SK-N-SH (cell line): ENCODE data around the gene ARCN1. TPM values are rescaled to one million over a fixed set of nuclear protein-coding genes. Genes with fewer than 3 reads are reported as not detected.

Experiments
- CTCF ChIP-seq: fragments of 200-600 bp; sonication (generic); IDR thresholded peaks from 2 replicates; pipeline ENCODE4 v1.6.1; 2017; ENCODE audit warnings: antibody characterized with exemption, mild to moderate bottlenecking, moderate library complexity
- ELF1 ChIP-seq: IDR thresholded peaks from 2 replicates; pipeline ENCODE4 v1.4.0; 2012
- EP300 ChIP-seq, 2 experiments: IDR thresholded peaks; 2 replicates each; pipeline versions ENCODE4 v1.4.0 to v1.6.1; 2012; ENCODE audit warnings: borderline replicate concordance in 1 of 2, low read depth in 1 of 2, low read length in 1 of 2
- EZH2phosphoT487 ChIP-seq: fragments of 200-600 bp; sonication (generic); IDR thresholded peaks from 2 replicates; pipeline ENCODE4 v1.6.1; 2017; ENCODE audit warnings: low read depth, mixed run types, mild to moderate bottlenecking, antibody characterized with exemption, moderate library complexity, borderline replicate concordance
- FOXJ3 ChIP-seq: sonication (generic); formaldehyde crosslinking; IDR thresholded peaks from 2 replicates; pipeline ENCODE4 v1.5.1; 2020; ENCODE audit warnings: mild to moderate bottlenecking, missing genetic modification reagents
- GABPA ChIP-seq: IDR thresholded peaks from 2 replicates; pipeline ENCODE4 v1.4.0; 2012; ENCODE audit warnings: low read depth, mild to moderate bottlenecking
- GATA2 ChIP-seq: sonication (generic); formaldehyde crosslinking; IDR thresholded peaks from 2 replicates; pipeline ENCODE4 v1.5.0; 2020; ENCODE audit warnings: mild to moderate bottlenecking, missing genetic modification reagents
- MAX ChIP-seq: IDR thresholded peaks from 2 replicates; pipeline ENCODE4 v1.4.0; 2012; ENCODE audit warnings: low read depth
- POLR2AphosphoS5 ChIP-seq: IDR thresholded peaks from 2 replicates; pipeline ENCODE4 v1.6.1; 2012; ENCODE audit warnings: low read depth, low read length
- RCOR1 ChIP-seq: fragments of 150-350 bp; IDR thresholded peaks from 2 replicates; pipeline ENCODE4 v1.6.1; 2017; ENCODE audit warnings: antibody characterized with exemption, low read length
- REST ChIP-seq: IDR thresholded peaks from 2 replicates; pipeline ENCODE4 v1.6.1; 2012; ENCODE audit warnings: mild to moderate bottlenecking, low read depth, low read length, moderate library complexity
- RFX5 ChIP-seq: IDR thresholded peaks from 2 replicates; pipeline ENCODE4 v1.6.1; 2012; ENCODE audit warnings: mild to moderate bottlenecking, improper control_type of control experiment, low read length
- RXRA ChIP-seq: IDR thresholded peaks from 2 replicates; pipeline ENCODE4 v1.4.0; 2012; ENCODE audit warnings: low read depth, mild to moderate bottlenecking, borderline replicate concordance
- SIN3A ChIP-seq: IDR thresholded peaks from 2 replicates; pipeline ENCODE4 v1.6.1; 2012; ENCODE audit warnings: low read depth, mild to moderate bottlenecking, low read length, moderate library complexity, borderline replicate concordance
- TAF1 ChIP-seq: IDR thresholded peaks from 2 replicates; pipeline ENCODE4 v1.6.1; 2012; ENCODE audit warnings: low read depth, mild to moderate bottlenecking, low read length, moderate library complexity, borderline replicate concordance
- TCF12 ChIP-seq: IDR thresholded peaks from 2 replicates; pipeline ENCODE4 v1.4.0; 2012
- polyA plus RNA-seq, 3 experiments: library from polyadenylated mRNA; depleted of rRNA; stranded (reverse); fragments of >200 nt; gene quantifications; 2 replicates each; pipeline ENCODE4 v1.2.3, GENCODE V29; 2012
- TF ChIP-seq, protein P1 (sequence below): IDR thresholded peaks from 2 replicates; pipeline ENCODE4 v1.4.0; 2012; ENCODE audit warnings: low read depth, borderline replicate concordance

ARCN1 gene
- polyA plus RNA-seq, 1 of the 3 experiments (the other 2 are of a cell fraction) = 128 TPM

DNA sequence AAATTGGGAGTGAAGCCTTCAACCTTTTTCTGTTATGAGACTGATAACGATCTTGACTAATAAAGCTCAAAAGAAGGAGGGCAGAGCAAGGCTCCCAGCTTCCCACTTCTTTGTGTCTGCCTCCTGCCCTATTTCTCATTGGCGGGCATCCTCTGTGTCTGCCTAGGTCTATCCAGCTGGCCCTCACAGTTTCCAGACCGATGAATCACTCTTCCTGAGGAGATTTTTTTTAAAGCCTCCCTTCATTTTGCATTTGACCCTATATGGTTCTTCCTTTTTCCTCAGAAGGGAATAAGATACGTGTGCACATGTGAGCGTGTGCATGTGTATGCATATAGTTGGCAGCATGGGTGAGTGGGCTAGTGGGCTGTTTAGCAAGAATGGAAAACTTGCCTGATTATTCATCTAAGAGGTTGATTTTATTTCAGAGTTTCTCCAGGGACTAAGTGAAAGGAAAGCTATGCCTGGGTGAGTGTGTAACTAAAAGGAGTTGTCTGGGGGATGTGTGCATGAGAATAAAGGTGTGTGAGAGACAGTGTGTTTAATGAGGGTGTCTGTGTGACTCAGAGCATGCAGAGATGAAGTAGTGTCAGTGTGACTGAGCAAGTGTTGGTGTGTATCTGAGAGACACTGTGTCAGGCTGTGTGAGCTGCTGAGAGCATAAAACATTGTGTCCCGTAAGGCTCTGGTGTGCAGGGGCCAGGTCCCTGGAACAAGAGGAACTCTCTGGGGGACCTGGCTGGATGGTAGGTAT, 47.4 kb downstream of the ARCN1 start (continued):
- TF ChIP-seq CTCF = no peak
- TF ChIP-seq TAF1 = 0 out of 2 replicates have a peak, but pooled peaks have one; percentile 60
- no peak for TF ChIP-seq EZH2phosphoT487
- TF ChIP-seq ELF1 = no peak
- TF ChIP-seq REST = no peak
- TF ChIP-seq SIN3A = peak; percentile 48; the same call in 1 of the 2 replicates
- TF ChIP-seq POLR2AphosphoS5 = peak; percentile 53
- peak; percentile 88 for TF ChIP-seq TCF12
- TF ChIP-seq RCOR1 = no peak
- TF ChIP-seq FOXJ3 (CRISPR knock-in tag) = no peak
- TF ChIP-seq, protein P1, sequence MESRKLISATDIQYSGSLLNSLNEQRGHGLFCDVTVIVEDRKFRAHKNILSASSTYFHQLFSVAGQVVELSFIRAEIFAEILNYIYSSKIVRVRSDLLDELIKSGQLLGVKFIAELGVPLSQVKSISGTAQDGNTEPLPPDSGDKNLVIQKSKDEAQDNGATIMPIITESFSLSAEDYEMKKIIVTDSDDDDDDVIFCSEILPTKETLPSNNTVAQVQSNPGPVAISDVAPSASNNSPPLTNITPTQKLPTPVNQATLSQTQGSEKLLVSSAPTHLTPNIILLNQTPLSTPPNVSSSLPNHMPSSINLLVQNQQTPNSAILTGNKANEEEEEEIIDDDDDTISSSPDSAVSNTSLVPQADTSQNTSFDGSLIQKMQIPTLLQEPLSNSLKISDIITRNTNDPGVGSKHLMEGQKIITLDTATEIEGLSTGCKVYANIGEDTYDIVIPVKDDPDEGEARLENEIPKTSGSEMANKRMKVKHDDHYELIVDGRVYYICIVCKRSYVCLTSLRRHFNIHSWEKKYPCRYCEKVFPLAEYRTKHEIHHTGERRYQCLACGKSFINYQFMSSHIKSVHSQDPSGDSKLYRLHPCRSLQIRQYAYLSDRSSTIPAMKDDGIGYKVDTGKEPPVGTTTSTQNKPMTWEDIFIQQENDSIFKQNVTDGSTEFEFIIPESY = 0 out of 2 replicates have a peak, but pooled peaks have one; percentile 24
- TF ChIP-seq GATA2 (CRISPR knock-in tag) = no peak
- TF ChIP-seq RXRA = peak; percentile 63; the same call in 1 of the 2 replicates
- TF ChIP-seq MAX = peak; percentile 74
- no peak for TF ChIP-seq GABPA
- peak in 1 of 2 experiments; percentile 57; a peak in 1 of 4 replicates for TF ChIP-seq EP300 (IDR thresholded peaks at IDR 0.05; ENCODE audit: borderline replicate concordance in 1 of 2, low read depth in 1 of 2, low read length in 1 of 2)
- no peak for TF ChIP-seq RFX5
